Subcutaneous abdominal adipose tissue (tissue), 5 donors: ENCODE data around the gene TRNP1.
A peak's percentile ranks its signal among the peaks of the same experiment; 100 is the strongest.
"Not testable (repeated sequence)": the region's sequence is repeated elsewhere in the genome, so short reads cannot be mapped to it uniquely, and the experiment has no call there.

ENCODE experiments used
- H3K27ac ChIP-seq: one replicate; pipeline ENCODE4 v1.7.0; 2013; ENCODE audit warnings: low read depth, mild to moderate bottlenecking, inconsistent platforms, low read length, moderate library complexity
- H3K27me3 ChIP-seq, 5 donors: one replicate each; pipeline ENCODE4 v1.7.0; 2013; ENCODE audit warnings: low read length in 5 of 5, inconsistent platforms in 1 of 5; ENCODE audit not compliant: control insufficient read depth in 5 of 5, insufficient read depth in 4 of 5
- H3K36me3 ChIP-seq, 5 donors: one replicate each; pipeline ENCODE4 v1.7.0; 2013; ENCODE audit warnings: low read length in 5 of 5; ENCODE audit not compliant: control insufficient read depth in 5 of 5, insufficient read depth in 5 of 5
- H3K4me1 ChIP-seq, 5 donors: one replicate each; pipeline ENCODE4 v1.7.0; 2013; ENCODE audit warnings: low read length in 5 of 5, mild to moderate bottlenecking in 3 of 5, moderate library complexity in 1 of 5; ENCODE audit not compliant: control insufficient read depth in 5 of 5, insufficient read depth in 5 of 5
- H3K4me3 ChIP-seq, 5 donors: one replicate each; pipeline ENCODE4 v1.7.0; 2013; ENCODE audit warnings: low read length in 5 of 5, low read depth in 1 of 5
- H3K9ac ChIP-seq, 5 donors: one replicate each; pipeline ENCODE4 v1.7.0; 2013; ENCODE audit warnings: low read length in 5 of 5, mild to moderate bottlenecking in 4 of 5, moderate library complexity in 3 of 5
- H3K9me3 ChIP-seq, 5 donors: one replicate each; pipeline ENCODE4 v1.7.0; 2013; ENCODE audit warnings: low read length in 5 of 5; ENCODE audit not compliant: control insufficient read depth in 5 of 5
- donor health status: healthy.
- donor health status: healthy.
- donor health status: healthy.
- donor health status: healthy.
- donor health status: healthy.

TRNP1 gene

GRCh38 chr1:26986658-26987057, 6.8 kb upstream of the TRNP1 start:
- Histone ChIP-seq H3K4me1 (no peaks in the 10 kb centered on the region), H3K36me3 (no peaks in the 10 kb centered on the region), H3K4me3 (no peak overlapping the region), H3K9ac (peak overlapping the region in 1 of 5 donors; percentile 30), H3K9me3 (no peaks in the 10 kb centered on the region), H3K27me3 (peaks cover 6 to 17% (median 13%) of the 10 kb centered on the region in 5 donors), H3K27ac (no peak overlapping the region)

GRCh38 chr1:26989403-26990109, 3.9 kb upstream of the TRNP1 start:
- not testable (repeated sequence) for H3K27ac ChIP-seq, H3K9me3 ChIP-seq, H3K9ac ChIP-seq, H3K36me3 ChIP-seq, H3K4me3 ChIP-seq
- Histone ChIP-seq H3K4me1 (peaks cover 0 to 15% (median 8%) of the 10 kb centered on the region in 5 donors), H3K27me3 (peaks cover 14 to 22% (median 17%) of the 10 kb centered on the region in 5 donors)

GRCh38 chr1:26991310-26992116, 2.0 kb upstream of the TRNP1 start:
- no peak overlapping the region for H3K27ac ChIP-seq
- no peaks in the 10 kb centered on the region for H3K9me3 ChIP-seq
- no peak overlapping the region for H3K9ac ChIP-seq
- H3K36me3 ChIP-seq: no peaks in the 10 kb centered on the region
- peaks cover 21 to 38% (median 33%) of the 10 kb centered on the region in 5 donors for H3K27me3 ChIP-seq
- peaks cover 0 to 22% (median 11%) of the 10 kb centered on the region in 5 donors for H3K4me1 ChIP-seq
- no peak overlapping the region for H3K4me3 ChIP-seq

GRCh38 chr1:26994020-26994786, 711 bp downstream of the TRNP1 start:
- Histone ChIP-seq H3K27me3 (peaks cover 21 to 39% (median 33%) of the 10 kb centered on the region in 5 donors), H3K4me1 (peaks cover 2 to 38% (median 23%) of the 10 kb centered on the region in 5 donors), H3K4me3 (peak overlapping the region in 3 of 5 donors; percentile 43 to 59 (median 49)), H3K27ac (no peak overlapping the region), H3K36me3 (no peaks in the 10 kb centered on the region), H3K9me3 (no peaks in the 10 kb centered on the region), H3K9ac (peak overlapping the region in 2 of 5 donors; percentile 20 to 35)

- Histone ChIP-seq H3K27me3 (peaks cover 21 to 39% (median 33%) of the 10 kb centered on the region in 5 donors), H3K9ac (peak overlapping the region in 1 of 5 donors; percentile 35), H3K4me1 (peaks cover 2 to 46% (median 31%) of the 10 kb centered on the region in 5 donors), H3K4me3 (peak overlapping the region in 3 of 5 donors; percentile 43 to 59 (median 43)), H3K27ac (no peak overlapping the region), H3K36me3 (no peaks in the 10 kb centered on the region), H3K9me3 (no peaks in the 10 kb centered on the region)
These were observed 1.5 kb downstream of the TRNP1 start for GRCh38 chr1:26994787-26995517.

- H3K36me3 ChIP-seq: no peaks in the 10 kb centered on the region
- H3K9ac ChIP-seq: no peak overlapping the region
- H3K27ac ChIP-seq: no peak overlapping the region
- H3K9me3 ChIP-seq: no peaks in the 10 kb centered on the region
- H3K4me3 ChIP-seq: no peak overlapping the region
- peaks cover 2 to 55% (median 33%) of the 10 kb centered on the region in 5 donors for H3K4me1 ChIP-seq
- peaks cover 19 to 38% (median 33%) of the 10 kb centered on the region in 5 donors for H3K27me3 ChIP-seq
These were observed 2.5 kb downstream of the TRNP1 start for GRCh38 chr1:26996024-26996423.

GRCh38 chr1:26996665-26997064, 3.2 kb downstream of the TRNP1 start:
- Histone ChIP-seq H3K9me3 (no peaks in the 10 kb centered on the region), H3K9ac (no peak overlapping the region), H3K4me1 (peaks cover 2 to 61% (median 33%) of the 10 kb centered on the region in 5 donors), H3K27me3 (peaks cover 15 to 31% (median 30%) of the 10 kb centered on the region in 5 donors), H3K4me3 (no peak overlapping the region), H3K27ac (no peak overlapping the region), H3K36me3 (no peaks in the 10 kb centered on the region)

GRCh38 chr1:26998429-26999300, 5.2 kb downstream of the TRNP1 start:
- Histone ChIP-seq H3K27ac (no peak overlapping the region), H3K36me3 (no peaks in the 10 kb centered on the region), H3K27me3 (peaks cover 8 to 22% (median 21%) of the 10 kb centered on the region in 5 donors), H3K4me3 (no peak overlapping the region), H3K9ac (no peak overlapping the region), H3K4me1 (peaks cover 2 to 60% (median 29%) of the 10 kb centered on the region in 5 donors), H3K9me3 (no peaks in the 10 kb centered on the region)
